A204.1 (cell line): ENCODE measurements around the gene SLC5A8.

ENCODE experiments used
- FAIRE-seq: peaks from 2 replicates; lab custom pipeline; 2012; peaks lifted over from hg19 to GRCh38; lab: Jason Lieb, UNC

SLC5A8 gene

GRCh38 chr12:101209319-101210302 is at the start of gene SLC5A8:
Gene SLC5A8 (minus strand): TSS chr12:101210238. CDS start chr12:101209848, 390 bp downstream.
- no peak for FAIRE-seq

GRCh38 chr12:101257357-101257756 is 47.3 kb upstream of the SLC5A8 start:
- no peak for FAIRE-seq

GRCh38 chr12:101256266-101256665 is 46.2 kb upstream of the SLC5A8 start:
- no peak for FAIRE-seq

- FAIRE-seq, result no peak
Measured at GRCh38 chr12:101243616-101244015, 33.6 kb upstream of the SLC5A8 start.

- FAIRE-seq, result no peak
Measured at GRCh38 chr12:101243074-101243473, 33.0 kb upstream of the SLC5A8 start.

- FAIRE-seq, result no peak
Measured at GRCh38 chr12:101238800-101239329, 28.8 kb upstream of the SLC5A8 start.

- no peak for FAIRE-seq
Measured at GRCh38 chr12:101238306-101238705, 28.3 kb upstream of the SLC5A8 start.

- no peak for FAIRE-seq
Measured at GRCh38 chr12:101235686-101236085, 25.6 kb upstream of the SLC5A8 start.

- FAIRE-seq, result no peak
Measured at GRCh38 chr12:101231636-101232035, 21.6 kb upstream of the SLC5A8 start.

- FAIRE-seq, result no peak
Measured at GRCh38 chr12:101230547-101230946, 20.5 kb upstream of the SLC5A8 start.

- FAIRE-seq, result no peak
Measured at GRCh38 chr12:101229841-101230241, 19.8 kb upstream of the SLC5A8 start.

- FAIRE-seq, result no peak
Measured at GRCh38 chr12:101221301-101221700, 11.3 kb upstream of the SLC5A8 start.

GRCh38 chr12:101216810-101217209 is 6.8 kb upstream of the SLC5A8 start:
- no peak for FAIRE-seq

GRCh38 chr12:101207086-101207780 is 2.8 kb downstream of the SLC5A8 start:
- FAIRE-seq, result no peak

- FAIRE-seq, result no peak
Measured at GRCh38 chr12:101204602-101205304, 5.3 kb downstream of the SLC5A8 start.

- no peak for FAIRE-seq
Measured at GRCh38 chr12:101200824-101201223, 9.2 kb downstream of the SLC5A8 start.

GRCh38 chr12:101200145-101200544 is 9.9 kb downstream of the SLC5A8 start:
- no peak for FAIRE-seq

GRCh38 chr12:101186291-101186690 is 23.7 kb downstream of the SLC5A8 start:
- no peak for FAIRE-seq

GRCh38 chr12:101181776-101182175 is 28.3 kb downstream of the SLC5A8 start:
- no peak for FAIRE-seq

GRCh38 chr12:101174541-101174940 is 35.5 kb downstream of the SLC5A8 start:
- FAIRE-seq, result no peak

GRCh38 chr12:101173197-101173749 is 36.8 kb downstream of the SLC5A8 start:
- FAIRE-seq, result no peak

GRCh38 chr12:101172316-101172715 is 37.7 kb downstream of the SLC5A8 start:
- FAIRE-seq, result no peak
